Measurements from ENCODE around the gene TDRD7.

The TDRD7 gene

GRCh38 chr9:97386733-97387503 lies 25.0 kb upstream of the TDRD7 start:
- peak; percentile 39 to 65 for DNase-seq (ENCODE audit: low read depth in 1 of 2, low spot score in 1 of 2)

- DNase-seq (ENCODE audit: low read depth in 1 of 2, low spot score in 1 of 2), result no peak
These were observed 24.4 kb upstream of the TDRD7 start for GRCh38 chr9:97387504-97387886.

GRCh38 chr9:97387936-97388684 lies 23.8 kb upstream of the TDRD7 start:
- DNase-seq (ENCODE audit: low read depth in 1 of 2, low spot score in 1 of 2), result no peak

GRCh38 chr9:97388721-97389238 lies 23.1 kb upstream of the TDRD7 start:
- no peak for DNase-seq (ENCODE audit: low read depth in 1 of 2, low spot score in 1 of 2)

GRCh38 chr9:97389249-97389648 lies 22.6 kb upstream of the TDRD7 start:
- no peak for DNase-seq (ENCODE audit: low read depth in 1 of 2, low spot score in 1 of 2)

- no peak for DNase-seq (ENCODE audit: low read depth in 1 of 2, low spot score in 1 of 2)
These were observed 21.0 kb upstream of the TDRD7 start for GRCh38 chr9:97390791-97391406.

GRCh38 chr9:97394881-97395280 lies 17.0 kb upstream of the TDRD7 start:
- DNase-seq (ENCODE audit: low read depth in 1 of 2, low spot score in 1 of 2), result no peak

GRCh38 chr9:97395745-97396144 lies 16.2 kb upstream of the TDRD7 start:
- DNase-seq (ENCODE audit: low read depth in 1 of 2, low spot score in 1 of 2), result no peak

GRCh38 chr9:97396256-97396655 lies 15.6 kb upstream of the TDRD7 start:
- no peak for DNase-seq (ENCODE audit: low read depth in 1 of 2, low spot score in 1 of 2)

- DNase-seq (ENCODE audit: low read depth in 1 of 2, low spot score in 1 of 2), result no peak
These were observed 14.7 kb upstream of the TDRD7 start for GRCh38 chr9:97397220-97397619.

GRCh38 chr9:97398999-97399758 lies 12.7 kb upstream of the TDRD7 start:
- DNase-seq (ENCODE audit: low read depth in 1 of 2, low spot score in 1 of 2), result peak; percentile 34 to 61

GRCh38 chr9:97403746-97404316 lies 8.1 kb upstream of the TDRD7 start:
- DNase-seq (ENCODE audit: low read depth in 1 of 2, low spot score in 1 of 2), result no peak

- no peak for DNase-seq (ENCODE audit: low read depth in 1 of 2, low spot score in 1 of 2)
These were observed 6.3 kb upstream of the TDRD7 start for GRCh38 chr9:97405551-97405950.

GRCh38 chr9:97406620-97407177 lies 5.2 kb upstream of the TDRD7 start:
- no peak for DNase-seq (ENCODE audit: low read depth in 1 of 2, low spot score in 1 of 2)

- DNase-seq (ENCODE audit: low read depth in 1 of 2, low spot score in 1 of 2), result no peak
These were observed 3.3 kb upstream of the TDRD7 start for GRCh38 chr9:97408562-97408961.

GRCh38 chr9:97411440-97411788 lies 482 bp upstream of the TDRD7 start:
- no peak for DNase-seq (ENCODE audit: low read depth in 1 of 2, low spot score in 1 of 2)

GRCh38 chr9:97412626-97413385 lies 910 bp downstream of the TDRD7 start:
- DNase-seq (ENCODE audit: low read depth in 1 of 2, low spot score in 1 of 2), result no peak

GRCh38 chr9:97413462-97413861 lies 1.6 kb downstream of the TDRD7 start:
- DNase-seq (ENCODE audit: low read depth in 1 of 2, low spot score in 1 of 2), result no peak

- no peak for DNase-seq (ENCODE audit: low read depth in 1 of 2, low spot score in 1 of 2)
These were observed 3.2 kb downstream of the TDRD7 start for GRCh38 chr9:97415146-97415545.

GRCh38 chr9:97418880-97419279 lies 7.0 kb downstream of the TDRD7 start:
- DNase-seq (ENCODE audit: low read depth in 1 of 2, low spot score in 1 of 2), result no peak

All from stimulated activated CD4-positive, alpha-beta T cell treated with anti-CD3 and anti-CD28 coated beads, Interleukin-15, amount 100 ng/mL, for 1 hour (primary cell).